Measurements from ENCODE around the gene RNF43.

Gene RNF43

GRCh38 chr17:58411408-58411894, 5.9 kb downstream of the RNF43 start:
- CTCF ChIA-PET, result interaction anchor here (0.7 to 1.5 kb wide), 3 partner anchors 22 to 107 kb away, joined by 3 to 4 read pairs (median 3); no protein-coding TSS in a partner anchor
- TF ChIP-seq CTCF (IDR thresholded peaks at IDR 0.05; ENCODE audit: control extremely low read depth, extremely low read depth, low read depth, missing control alignments), result no peak

GRCh38 chr17:58410714-58411407, 6.5 kb downstream of the RNF43 start:
- no peak for DNase-seq (ENCODE audit: extremely low spot score)
- no peak for TF ChIP-seq CTCF (IDR thresholded peaks at IDR 0.05; ENCODE audit: control extremely low read depth, extremely low read depth, low read depth, missing control alignments)
- ChIA-PET POLR2A (no interaction called here), CTCF (interaction anchor here (0.7 to 1.5 kb wide), 3 partner anchors 21 to 107 kb away, joined by 3 to 4 read pairs (median 3); no protein-coding TSS in a partner anchor)

More at GRCh38 chr17:58411408-58411894, 5.9 kb downstream of the RNF43 start:
- DNase-seq (ENCODE audit: extremely low spot score), result no peak
- POLR2A ChIA-PET, result no interaction called here

GRCh38 chr17:58409432-58409831, 7.9 kb downstream of the RNF43 start:
- DNase-seq (ENCODE audit: extremely low spot score), result no peak
- ChIA-PET CTCF (no interaction called here), POLR2A (no interaction called here)
- no peak for TF ChIP-seq CTCF (IDR thresholded peaks at IDR 0.05; ENCODE audit: control extremely low read depth, extremely low read depth, low read depth, missing control alignments)

GRCh38 chr17:58403311-58403710, 14.0 kb downstream of the RNF43 start:
- POLR2A ChIA-PET, result no interaction called here
- CTCF ChIA-PET, result interaction anchor here (1.9 kb wide), 1 partner anchor 12 kb away, joined by 7 read pairs; no protein-coding TSS in a partner anchor
- TF ChIP-seq CTCF (IDR thresholded peaks at IDR 0.05; ENCODE audit: control extremely low read depth, extremely low read depth, low read depth, missing control alignments), result no peak
- no peak for DNase-seq (ENCODE audit: extremely low spot score)

- no peak for DNase-seq (ENCODE audit: extremely low spot score)
- CTCF ChIA-PET, result interaction anchor here (1.5 to 1.9 kb wide), 2 partner anchors 13 to 98 kb away, joined by 3 to 7 read pairs; no protein-coding TSS in a partner anchor
- no peak for TF ChIP-seq CTCF (IDR thresholded peaks at IDR 0.05; ENCODE audit: control extremely low read depth, extremely low read depth, low read depth, missing control alignments)
- POLR2A ChIA-PET, result no interaction called here
Measured at GRCh38 chr17:58402679-58403078, 14.7 kb downstream of the RNF43 start.

GRCh38 chr17:58402047-58402446, 15.3 kb downstream of the RNF43 start:
- CTCF ChIA-PET, result interaction anchor here (1.5 kb wide), 1 partner anchor 97 kb away, joined by 3 read pairs; no protein-coding TSS in a partner anchor

More at GRCh38 chr17:58402047-58402446, 15.3 kb downstream of the RNF43 start:
- no peak for TF ChIP-seq CTCF (IDR thresholded peaks at IDR 0.05; ENCODE audit: control extremely low read depth, extremely low read depth, low read depth, missing control alignments)
- no peak for DNase-seq (ENCODE audit: extremely low spot score)
- POLR2A ChIA-PET, result no interaction called here

All from GM10248 (cell line).